ENCODE measurements around the gene TRPM8.

TRPM8 gene

DNA sequence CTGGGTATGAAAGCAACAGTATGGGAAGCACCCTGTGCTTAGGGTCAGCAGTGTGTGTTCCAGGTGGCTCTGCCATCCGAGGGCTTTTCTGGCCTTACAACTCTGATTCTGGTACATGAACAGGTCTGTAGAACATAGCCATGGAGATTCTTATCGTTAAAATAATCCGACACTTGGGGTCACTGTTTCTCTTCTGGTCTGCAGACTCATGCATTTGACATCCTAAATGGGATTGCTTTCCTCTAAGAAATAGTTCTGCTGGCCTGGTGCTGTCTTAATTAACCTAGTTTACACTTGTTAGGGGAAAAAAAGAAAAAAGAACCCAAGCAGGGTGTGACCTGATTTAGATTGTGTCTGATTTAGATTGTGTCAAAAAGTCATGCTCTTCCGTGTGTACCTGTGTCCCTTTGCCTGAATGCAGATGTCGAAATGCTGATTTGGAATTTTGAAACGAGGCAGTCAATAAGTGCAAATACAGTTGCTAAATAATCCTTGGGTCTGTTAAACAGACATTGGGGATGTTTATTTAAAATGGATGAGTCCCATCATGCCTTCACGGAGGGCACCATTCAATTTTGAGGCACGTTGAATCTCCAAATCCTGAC, 59.6 kb downstream of the TRPM8 start:
- DNase-seq = no peak

DNA sequence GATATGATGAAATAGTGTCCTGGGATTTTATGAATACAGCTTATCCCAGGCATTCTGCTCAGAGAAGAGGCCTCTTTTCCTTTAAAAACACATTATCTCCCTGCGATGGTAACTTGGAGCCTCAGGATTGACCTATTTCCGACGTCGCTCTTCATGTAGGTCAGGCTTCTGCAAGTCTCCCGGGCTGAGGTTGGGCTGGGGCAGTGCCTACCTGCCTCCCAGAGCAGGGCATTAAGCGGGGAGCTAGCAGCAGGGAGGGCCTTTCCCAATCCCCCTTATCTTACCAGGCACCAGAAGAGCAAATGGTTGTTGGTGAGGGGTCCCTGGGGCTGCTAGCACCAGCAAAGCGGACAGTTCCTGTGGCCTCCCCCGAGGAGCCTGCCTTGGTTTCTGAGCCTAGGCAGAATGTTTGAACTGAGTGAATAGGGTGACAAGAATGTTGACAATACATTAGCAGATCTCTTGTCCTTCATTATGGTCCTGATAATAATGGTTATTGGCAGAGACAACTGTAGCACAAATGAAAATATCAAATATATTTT, 60.2 kb downstream of the TRPM8 start:
- DNase-seq = no peak

DNA sequence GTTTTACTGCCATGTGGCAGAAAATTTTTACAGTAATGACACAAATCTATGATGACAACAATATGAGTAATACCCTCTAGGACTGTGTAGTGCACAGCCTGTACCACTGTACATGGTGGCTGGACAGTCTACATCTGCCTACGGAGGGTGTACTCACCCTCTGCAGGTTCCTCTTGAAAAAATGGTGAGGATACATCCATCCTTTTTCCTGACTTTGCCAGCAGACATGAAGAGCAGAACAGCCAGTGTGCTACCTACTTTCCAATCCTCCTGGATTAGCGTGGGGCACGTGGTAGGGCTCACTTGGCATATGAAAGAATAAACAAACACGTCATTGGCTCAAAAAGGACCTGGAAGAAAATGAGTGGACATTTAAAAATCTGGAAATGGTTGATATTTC, 62.6 kb downstream of the TRPM8 start:
- DNase-seq = no peak

DNA sequence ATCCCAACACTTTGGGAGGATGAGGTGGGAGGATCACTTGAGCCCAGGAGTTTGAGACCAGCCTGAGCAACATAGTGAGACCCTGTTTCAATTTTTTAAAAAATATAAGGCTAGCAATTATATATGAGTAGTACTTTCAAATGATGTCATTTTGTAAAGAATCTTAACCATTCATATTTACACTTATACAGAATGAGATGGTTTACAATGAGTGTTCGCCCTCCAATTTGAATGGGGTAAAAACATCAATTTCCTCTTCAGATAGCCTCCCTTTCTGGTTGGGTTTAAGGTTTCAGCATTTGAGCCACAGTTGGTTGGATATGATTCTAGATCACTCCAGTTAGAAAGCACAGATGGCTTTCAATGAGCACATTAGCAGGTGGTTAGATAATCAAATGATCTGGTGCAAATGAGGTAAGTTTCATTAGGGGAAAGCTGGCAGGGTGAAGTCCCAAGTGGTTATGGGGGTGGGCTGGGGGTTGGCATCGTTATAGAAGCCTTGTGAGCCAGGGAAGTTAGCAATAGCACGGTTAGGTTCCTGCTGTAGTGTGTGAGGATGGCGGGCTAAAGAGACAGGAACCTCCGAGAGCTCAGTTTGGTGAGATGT, 63.9 kb downstream of the TRPM8 start:
- no peak for DNase-seq

DNA sequence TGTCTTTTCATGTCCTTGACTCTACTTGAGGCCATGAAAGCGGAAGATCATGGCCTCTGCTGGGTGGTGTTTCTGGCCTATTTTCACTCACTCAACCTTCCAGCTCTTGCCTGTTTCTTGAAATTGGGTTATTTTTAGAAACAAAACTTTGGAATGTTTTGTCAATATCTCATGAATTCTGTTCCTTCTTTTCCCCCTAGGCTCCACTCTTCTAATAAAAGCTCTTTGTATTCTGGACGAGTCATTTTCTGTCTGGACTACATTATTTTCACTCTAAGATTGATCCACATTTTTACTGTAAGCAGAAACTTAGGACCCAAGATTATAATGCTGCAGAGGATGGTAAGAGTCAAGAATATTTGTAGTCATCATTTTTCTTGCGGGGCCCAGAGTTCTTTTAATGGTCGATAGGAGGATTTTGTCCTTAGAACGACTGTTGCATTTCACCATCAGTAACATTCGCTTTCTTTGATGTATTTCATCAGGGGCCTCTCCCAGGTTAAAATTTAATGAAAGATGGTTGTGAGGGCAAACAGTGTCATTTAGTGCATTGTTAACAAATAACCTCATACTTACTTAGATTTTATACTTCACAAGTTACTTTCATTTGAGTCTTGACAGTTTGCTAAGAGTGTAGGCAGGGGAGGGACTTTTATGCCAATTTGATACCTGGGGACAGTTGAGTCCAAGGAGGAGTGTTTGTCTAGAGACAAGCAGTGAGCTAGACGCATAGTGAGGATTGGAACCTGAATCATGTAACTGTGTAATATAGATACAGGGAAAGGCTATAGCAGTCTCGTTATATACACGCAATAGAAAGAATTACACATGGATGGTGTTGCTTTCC, 64.6 kb downstream of the TRPM8 start:
- no peak for DNase-seq

DNA sequence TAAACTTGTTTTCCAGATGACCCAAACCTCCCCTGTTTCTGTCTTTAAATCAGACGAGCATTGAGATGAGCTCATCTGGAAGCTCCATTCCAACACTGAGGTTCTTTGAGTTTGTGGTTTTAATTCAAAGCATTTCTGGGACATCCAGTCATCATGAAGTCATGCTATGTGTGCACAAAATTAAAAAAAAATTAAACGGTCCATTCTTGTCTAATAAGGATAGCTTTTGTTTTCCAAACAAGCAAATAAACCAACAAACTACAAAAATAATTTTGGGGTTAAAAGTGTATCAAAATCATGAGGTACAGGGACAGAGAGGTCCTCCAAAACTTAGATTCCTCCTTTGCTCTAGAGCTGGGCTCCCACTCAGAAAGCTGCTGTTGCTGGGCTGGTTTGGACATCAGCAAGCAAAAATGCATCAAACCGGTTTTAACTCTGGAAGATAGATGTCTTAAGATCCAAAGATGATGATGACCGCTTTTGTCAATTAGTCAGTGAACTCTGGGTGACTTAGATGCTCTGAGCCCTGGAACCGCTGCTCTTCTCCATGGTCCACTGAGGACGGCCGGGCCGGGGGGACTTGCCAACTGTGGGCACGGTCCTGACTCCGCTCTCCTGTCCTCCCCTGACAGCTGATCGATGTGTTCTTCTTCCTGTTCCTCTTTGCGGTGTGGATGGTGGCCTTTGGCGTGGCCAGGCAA, 65.4 kb downstream of the TRPM8 start:
- no peak for DNase-seq

DNA sequence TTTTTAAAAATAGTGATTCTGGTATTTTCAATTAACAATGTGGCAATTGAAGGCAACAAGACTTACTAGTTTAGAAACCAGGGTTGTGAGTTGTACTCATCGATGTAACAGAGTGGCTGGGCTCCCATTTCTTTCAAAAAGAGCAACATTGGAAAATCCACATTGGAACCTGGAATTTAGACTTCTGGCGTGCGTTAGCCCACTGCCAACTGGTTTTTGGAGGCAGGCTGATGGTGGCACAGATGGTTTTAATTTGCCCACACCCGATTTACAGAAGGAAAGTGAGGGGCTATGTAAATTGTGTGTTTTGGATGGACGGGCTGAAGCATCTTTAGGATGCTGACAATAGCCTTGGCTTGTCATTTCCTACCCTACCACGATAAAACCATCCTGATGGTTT, 66.3 kb downstream of the TRPM8 start:
- DNase-seq = no peak

DNA sequence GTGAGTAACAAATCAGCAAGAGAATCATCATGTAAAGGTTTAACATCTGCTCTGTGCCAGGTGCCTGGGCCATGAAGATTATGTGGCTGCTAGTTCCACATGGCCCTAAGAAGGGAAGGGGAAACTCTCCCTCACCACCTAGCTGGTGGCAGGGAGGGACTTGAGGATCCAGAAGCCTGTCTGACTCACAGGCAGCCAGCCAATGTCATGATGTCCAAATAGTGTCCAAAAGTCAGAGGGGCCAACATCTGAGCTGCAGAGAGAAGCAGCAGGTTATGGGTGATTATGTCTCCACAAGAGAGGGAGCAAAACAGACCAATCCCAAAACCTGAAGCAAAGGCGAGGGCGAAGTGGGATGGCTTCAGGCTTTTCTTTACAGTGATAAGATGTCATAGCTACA, 71.4 kb downstream of the TRPM8 start:
- DNase-seq = no peak

DNA sequence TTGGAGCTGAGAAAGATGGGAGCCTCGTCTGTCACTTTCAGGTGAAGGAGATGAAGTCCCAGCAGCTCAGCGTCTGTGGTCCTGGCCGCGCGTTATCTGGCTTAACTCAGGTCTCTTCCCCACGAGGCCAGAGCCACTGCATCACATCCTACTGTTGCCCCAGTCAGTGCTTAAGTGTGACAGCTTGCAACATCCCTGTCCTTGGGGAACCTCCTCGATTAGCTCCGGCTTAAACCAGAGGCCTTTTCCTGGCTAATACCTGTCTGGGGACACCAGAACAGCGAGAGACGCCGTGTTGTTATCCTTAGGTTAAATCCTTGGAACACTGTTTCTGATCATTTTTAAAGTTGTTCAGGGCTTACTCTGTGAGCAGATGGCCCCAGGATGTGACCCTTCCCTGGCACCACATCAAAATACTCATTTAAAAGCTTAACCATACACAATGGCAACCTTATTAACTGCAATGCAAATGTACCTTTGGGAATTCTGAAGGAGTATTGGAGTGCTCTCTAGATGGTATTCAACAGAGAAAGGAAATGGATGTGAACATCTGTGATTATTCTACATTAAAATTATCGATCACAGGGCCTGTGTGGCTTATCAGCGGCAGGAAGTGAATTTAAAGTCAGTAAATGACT, 72.2 kb downstream of the TRPM8 start:
- DNase-seq = no peak

DNA sequence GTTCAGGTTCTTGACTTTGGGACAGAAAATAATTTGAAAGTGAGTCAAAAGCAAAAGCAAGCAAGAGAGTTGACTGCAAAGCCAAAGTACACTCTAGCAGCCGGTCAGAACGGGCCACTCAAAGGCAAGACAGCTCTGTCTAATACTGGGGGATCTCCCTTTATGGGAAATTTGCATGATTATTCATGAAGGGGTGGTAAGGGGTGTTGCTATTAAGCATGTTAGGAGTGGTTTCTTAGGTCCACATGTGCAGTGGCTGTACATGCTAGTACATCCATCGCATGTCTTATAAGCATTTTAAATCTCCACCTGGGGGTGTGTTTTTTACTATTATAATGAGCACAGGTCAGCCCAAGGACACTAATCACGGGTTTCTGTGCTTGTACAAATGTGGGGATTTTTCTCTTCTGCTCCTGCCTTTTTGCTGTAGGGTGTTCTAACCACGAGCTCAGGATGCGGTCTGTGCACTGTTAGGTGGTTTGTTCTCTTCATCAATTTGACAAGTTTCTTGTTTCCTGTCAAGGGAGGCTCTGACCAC, 73.2 kb downstream of the TRPM8 start:
- DNase-seq = no peak

DNA sequence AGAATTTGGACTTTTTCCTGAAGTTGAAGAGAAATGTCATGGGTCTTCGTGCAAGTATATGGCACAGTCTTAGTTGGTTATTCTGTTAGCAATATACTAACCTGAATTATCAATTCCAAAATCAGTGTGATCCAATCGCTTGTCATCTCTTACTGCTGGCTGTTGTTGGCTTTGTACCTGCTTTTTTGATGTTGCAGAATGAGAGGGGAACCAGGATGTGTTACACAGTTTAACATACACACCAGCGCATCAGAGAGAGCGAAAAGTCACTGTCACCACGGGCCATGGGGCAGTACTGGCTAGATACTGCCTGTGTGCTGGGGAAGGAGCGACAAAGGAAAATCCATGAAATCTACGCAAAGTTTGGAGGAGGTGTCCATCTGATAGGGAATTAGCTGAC, 74.0 kb downstream of the TRPM8 start:
- DNase-seq = no peak

DNA sequence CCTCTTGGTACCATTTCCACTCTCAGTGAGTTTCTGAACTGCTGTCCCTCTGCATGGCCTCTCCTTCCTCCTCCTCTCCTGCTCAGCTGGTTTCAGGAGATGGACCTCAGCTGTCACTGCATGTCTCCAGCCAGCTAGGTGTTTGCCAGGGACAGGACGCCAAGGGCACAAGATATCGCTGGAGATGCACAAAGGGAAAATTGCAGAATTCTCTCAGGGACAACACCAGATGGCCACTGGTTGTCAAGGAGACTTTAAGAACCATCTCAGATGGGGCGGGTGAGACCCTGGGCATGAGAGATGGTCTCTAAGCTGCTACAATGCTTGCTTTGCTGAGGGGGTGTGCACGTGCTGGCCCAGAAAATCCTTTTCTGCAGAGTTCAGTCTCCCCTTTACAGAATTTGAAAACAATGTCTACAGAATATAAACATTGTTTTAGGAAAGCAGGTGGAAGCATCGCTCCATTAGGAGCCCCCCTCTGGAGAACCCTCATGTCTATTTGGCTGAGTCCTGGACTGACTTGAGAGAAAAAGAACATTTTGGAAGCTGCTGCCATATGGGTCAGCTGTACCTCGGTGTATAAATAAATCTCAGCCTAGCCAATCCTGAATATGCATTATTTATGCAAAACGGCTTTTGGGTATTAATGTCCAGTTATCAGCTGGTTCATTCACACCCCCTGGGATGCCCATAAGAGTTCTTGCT, 75.5 kb downstream of the TRPM8 start:
- DNase-seq = no peak

DNA sequence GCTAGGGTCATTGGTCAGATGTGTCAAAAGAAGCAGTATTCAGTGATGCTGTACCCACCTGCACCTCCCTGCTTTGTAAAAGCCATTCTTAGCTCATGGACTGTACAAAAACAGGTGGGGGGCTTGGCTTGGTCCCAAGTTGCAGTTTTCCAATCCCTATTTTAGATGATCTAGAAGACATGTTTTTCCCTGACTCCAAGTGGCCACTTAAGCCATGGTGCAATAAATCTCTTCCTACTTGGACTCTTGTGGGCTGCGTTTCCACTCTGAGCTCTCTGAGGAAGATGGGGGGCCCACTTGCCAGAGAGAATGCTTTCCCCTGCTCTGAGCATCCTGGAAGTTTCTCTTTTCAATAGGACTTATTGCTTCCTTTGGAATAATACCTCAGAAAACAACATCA, 76.3 kb downstream of the TRPM8 start:
- DNase-seq = no peak

DNA sequence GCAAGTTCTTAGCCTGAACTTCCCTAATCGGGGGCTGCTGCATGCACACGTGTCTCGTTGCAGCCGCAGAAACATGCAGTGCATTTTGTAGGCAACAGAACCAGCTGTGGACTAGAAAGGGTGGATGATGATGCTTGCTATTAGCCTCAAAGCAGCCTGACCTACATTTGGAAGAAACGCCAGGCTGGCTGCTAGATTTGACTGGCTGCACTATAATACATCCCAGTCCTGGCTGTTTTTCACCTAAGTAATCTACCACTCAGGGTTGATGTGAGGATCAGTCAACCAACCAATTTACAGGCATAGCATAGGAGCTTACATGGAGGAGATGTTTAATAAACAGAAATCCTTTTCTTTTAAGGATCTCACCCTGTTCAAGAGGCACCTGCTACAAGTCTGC, 77.0 kb downstream of the TRPM8 start:
- DNase-seq = no peak

DNA sequence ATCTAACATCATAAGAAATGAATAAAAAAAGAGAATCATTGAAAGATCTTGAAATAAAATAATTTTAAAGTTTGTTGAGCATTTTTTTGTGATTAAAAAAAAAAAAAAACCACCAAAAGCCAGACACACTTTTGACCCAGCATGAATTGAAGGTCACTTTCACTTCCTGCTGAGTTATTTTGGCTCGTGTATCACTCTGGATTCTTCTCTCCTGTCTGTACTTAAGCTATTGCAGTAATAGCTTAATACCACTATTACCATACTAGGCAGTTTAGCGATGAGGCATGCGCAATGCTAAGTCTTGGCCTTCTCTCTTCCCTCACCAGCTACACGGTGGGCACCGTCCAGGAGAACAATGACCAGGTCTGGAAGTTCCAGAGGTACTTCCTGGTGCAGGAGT, 78.8 kb downstream of the TRPM8 start:
- no peak for DNase-seq

DNA sequence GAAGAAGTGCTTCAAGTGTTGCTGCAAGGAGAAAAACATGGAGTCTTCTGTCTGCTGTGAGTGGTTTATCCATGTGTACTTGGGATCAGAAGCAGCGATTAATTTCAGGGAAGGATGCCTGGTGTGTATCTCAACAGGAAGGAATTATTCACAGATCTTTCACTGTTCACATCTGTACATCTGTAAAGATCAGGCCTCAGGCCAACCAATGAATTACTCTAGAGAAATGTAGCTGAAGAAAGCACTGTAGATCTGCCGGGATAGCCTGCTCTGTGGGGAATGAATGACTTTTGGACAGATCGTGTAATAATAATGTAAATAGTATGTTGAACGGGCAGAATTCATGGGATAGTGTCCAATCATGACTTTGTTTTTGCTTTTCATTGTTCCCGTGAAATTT, 79.3 kb downstream of the TRPM8 start:
- no peak for DNase-seq

DNA sequence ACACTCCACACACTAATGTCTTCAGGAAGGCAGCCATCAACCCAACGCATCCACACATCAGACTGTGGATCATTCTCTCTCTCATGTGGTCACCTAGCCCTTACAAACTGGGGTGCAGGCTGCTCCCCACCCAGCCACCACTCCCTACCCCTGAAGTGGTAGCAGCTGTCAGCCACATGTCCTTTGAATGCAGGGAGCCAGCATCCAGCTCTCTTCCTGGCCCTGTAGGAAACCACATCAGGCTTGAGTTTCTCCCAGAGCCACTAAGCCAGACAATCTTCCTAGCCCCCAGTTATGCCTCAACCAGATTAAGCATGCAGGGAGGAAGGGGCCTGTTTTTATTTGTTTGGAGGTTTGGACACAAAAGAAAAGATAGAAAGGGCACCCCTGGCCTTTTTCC, 80.5 kb downstream of the TRPM8 start:
- no peak for DNase-seq

DNA sequence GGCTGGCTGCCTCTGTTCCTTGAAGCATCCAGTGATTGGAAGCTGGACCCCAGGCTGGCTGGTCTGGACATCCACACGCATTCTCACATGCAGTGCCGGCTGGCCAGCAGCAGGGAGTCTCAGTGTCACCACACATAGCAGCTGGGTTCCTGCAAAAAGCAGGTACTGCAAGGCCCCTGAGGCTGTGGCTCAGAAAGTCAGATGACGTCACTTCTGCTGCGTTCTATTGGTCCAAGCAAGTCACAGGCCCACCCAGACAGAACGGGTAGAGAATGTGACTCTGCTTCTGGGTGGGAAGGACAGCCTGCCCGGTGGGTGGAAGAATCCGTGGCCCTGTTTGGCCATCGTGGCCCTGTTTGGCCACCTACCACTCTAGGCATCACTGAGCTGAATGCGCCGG, 82.0 kb downstream of the TRPM8 start:
- DNase-seq = no peak

DNA sequence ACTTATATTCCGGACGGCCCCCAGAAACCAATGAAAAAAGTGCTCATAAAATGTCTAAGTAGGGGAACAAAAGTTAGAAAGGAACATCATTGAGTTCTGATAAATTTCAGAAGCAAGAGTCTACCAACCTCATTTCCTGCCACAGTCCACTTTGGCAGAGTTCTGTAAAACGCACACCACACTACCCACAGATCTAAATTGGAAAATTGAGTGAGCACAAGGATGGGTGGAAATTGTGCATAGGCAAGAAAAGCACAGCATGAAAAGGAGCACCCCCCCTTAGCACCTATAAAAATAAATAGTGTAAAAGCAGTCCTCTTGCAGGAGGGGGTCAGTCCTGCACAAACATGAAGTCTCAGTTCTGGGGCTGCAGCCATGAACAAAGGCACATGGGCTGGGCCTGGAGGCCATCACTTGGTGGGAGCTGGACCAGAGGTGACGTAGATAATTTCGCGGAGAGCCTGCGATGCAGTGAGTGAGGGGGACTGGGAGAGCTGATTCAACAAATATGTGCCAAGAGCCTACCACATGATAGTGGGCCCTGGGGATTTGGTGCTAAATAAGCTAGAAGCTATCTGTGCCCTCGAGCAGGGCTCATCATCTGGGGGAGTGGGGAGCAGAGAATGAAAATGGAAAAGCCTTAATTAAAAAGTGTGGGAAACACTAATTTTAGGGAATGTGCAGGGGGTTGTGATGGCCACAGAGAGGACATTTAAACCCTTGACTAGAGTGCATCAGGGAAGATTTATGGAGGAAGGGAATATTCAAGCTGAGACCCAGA, 84.4 kb downstream of the TRPM8 start:
- no peak for DNase-seq

DNA sequence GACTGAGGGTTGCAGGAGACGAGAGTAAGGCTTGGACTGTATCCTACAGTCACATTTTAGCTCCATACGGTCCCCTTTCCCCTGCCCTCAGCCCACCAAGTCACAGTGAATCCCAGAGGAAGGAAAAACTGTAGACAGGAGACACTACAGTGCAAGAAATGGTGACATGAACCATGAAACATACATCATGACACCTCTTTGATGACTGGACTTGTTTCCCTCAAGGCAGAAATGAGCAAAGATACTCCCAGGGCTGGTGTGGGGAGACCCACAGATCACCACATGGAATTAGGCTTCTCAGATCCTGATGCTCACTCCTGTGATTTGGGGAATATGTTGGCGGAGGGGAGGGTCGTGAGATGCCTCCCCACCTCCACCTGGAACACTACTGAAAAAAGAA, 85.1 kb downstream of the TRPM8 start:
- DNase-seq = no peak

DNA sequence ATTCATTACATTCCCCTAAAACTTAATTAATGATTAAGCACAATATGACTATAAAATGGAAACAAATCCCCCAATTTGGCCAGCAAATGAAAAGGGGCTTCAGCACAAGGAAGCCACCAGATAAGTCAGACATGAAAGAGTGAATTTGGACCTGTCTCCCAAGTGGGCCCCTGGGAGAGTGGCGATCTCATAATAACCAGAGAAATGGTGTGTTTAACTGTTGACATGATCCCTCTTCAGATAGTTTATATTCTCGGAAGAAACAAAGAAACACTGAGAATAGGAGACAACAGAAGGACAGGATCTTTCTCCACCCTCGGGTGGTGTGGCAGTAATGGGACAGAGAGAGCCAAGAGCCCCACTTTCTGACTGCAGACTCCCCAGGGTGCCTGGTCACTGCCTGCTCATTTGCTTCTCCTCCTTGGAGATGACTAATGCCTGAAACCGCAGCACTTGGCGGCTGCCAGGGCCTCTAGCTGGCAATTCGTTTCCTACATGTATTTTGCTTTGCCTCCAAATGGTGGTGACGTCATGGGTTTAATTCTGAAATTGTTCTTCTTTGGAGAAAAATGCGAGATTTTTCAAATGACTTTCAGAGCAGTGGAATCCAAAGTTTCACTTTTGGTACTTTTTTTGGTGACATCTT, 86.9 kb downstream of the TRPM8 start:
- no peak for DNase-seq

All from right forelimb (tissue), 1 donor.